OCI-LY7 (cell line): Measurements from ENCODE around the gene NPHP3. TPM values are rescaled to one million over a fixed set of nuclear protein-coding genes. Genes with fewer than 3 reads are reported as not detected.

Source experiments
- BruUV-seq: library from RNA; stranded (reverse); fragments of 400-500 nt; replicated peaks from 2 replicates; lab custom pipeline; 2021; lab: Mats Ljungman, UMichigan
- CTCF ChIA-PET: fragments of 300-600 bp; sonication (Branson Sonifier 250); formaldehyde crosslinking; loops from one replicate; lab custom pipeline; 2022; ENCODE audit warnings: antibody characterized with exemption; ENCODE audit not compliant: unreplicated experiment; lab: Charles Lee
- POLR2A ChIA-PET: fragments of 300-600 bp; sonication (Branson Sonifier 250); formaldehyde crosslinking; loops from one replicate; lab custom pipeline; 2022; ENCODE audit warnings: antibody characterized with exemption; lab: Charles Lee
- DNase-seq: peaks from one replicate; pipeline ENCODE4 v3.0.0-alpha.2; 2015; ENCODE audit warnings: low spot score
- H2AFZ ChIP-seq: fragments of 200-600 bp; sonication (generic), shearing (Covaris generic); 2 replicates; pipeline ENCODE4 v1.6.1; 2014; ENCODE audit warnings: mild to moderate bottlenecking, antibody characterized with exemption, low read length, moderate library complexity
- H3K27ac ChIP-seq: fragments of 200-600 bp; sonication (generic); 2 replicates; pipeline ENCODE4 v1.5.1; 2014; ENCODE audit warnings: mixed run types, low read depth, mild to moderate bottlenecking, moderate library complexity, low read length, inconsistent platforms; ENCODE audit not compliant: poor library complexity, severe bottlenecking
- H3K36me3 ChIP-seq: fragments of 200-600 bp; sonication (generic); 2 replicates; pipeline ENCODE4 v1.6.1; 2014; ENCODE audit warnings: mild to moderate bottlenecking, antibody characterized with exemption, low read length, moderate library complexity, mixed read lengths; ENCODE audit not compliant: insufficient read depth
- H3K4me1 ChIP-seq: fragments of 200-600 bp; sonication (generic); 2 replicates; pipeline ENCODE4 v1.5.1; 2014; ENCODE audit warnings: mild to moderate bottlenecking, low read length; ENCODE audit not compliant: insufficient read depth, poor library complexity, severe bottlenecking
- H3K4me2 ChIP-seq: fragments of 200-600 bp; sonication (generic); 2 replicates; pipeline ENCODE4 v1.6.1; 2014; ENCODE audit warnings: mild to moderate bottlenecking, low read length
- H3K4me3 ChIP-seq: fragments of 200-600 bp; sonication (generic); 2 replicates; pipeline ENCODE4 v1.5.1; 2014; ENCODE audit warnings: mild to moderate bottlenecking, low read depth, low read length; ENCODE audit not compliant: poor library complexity, severe bottlenecking
- H3K79me2 ChIP-seq: fragments of 200-600 bp; sonication (generic); 2 replicates; pipeline ENCODE4 v1.6.1; 2016; ENCODE audit warnings: low read depth, mild to moderate bottlenecking, low read length, moderate library complexity, mixed read lengths; ENCODE audit not compliant: insufficient read depth
- H3K9me2 ChIP-seq: fragments of 200-600 bp; sonication (generic); 2 replicates; pipeline ENCODE4 v1.6.1; 2016; ENCODE audit warnings: mild to moderate bottlenecking, low read length, mixed read lengths; ENCODE audit not compliant: insufficient read depth
- H3K9me3 ChIP-seq: fragments of 200-600 bp; sonication (generic); 2 replicates; pipeline ENCODE4 v1.6.1; 2014; ENCODE audit warnings: mild to moderate bottlenecking, mixed run types, low read length, mixed read lengths
- H4K20me1 ChIP-seq: fragments of 200-600 bp; sonication (generic); 2 replicates; pipeline ENCODE4 v1.6.1; 2014; ENCODE audit warnings: mild to moderate bottlenecking, antibody characterized with exemption, low read length, moderate library complexity, mixed read lengths; ENCODE audit not compliant: insufficient read depth
- CTCF ChIP-seq: fragments of 200-600 bp; sonication (generic); conservative IDR thresholded peaks from 2 replicates; pipeline ENCODE4 v1.5.1; 2014; ENCODE audit warnings: mild to moderate bottlenecking, antibody characterized with exemption, low read length, moderate library complexity, mixed read lengths
- EZH2phosphoT487 ChIP-seq: fragments of 200-600 bp; sonication (generic); IDR thresholded peaks from 2 replicates; pipeline ENCODE4 v1.6.1; 2018; ENCODE audit warnings: low read depth, borderline replicate concordance, mild to moderate bottlenecking, mixed run types, antibody characterized with exemption, low read length, moderate library complexity, mixed read lengths
- intact Hi-C: fragments of 100-400 bp; cut with micrococcal nuclease; formaldehyde crosslinking; loops from one replicate; pipeline ENCODE4 v1.10.0; 2022; ENCODE audit not compliant: unreplicated experiment
- total RNA-seq, 2 experiments: library from RNA; depleted of rRNA in 1 of 2; stranded (reverse); fragments of >200 nt in 1 of 2; shearing (Covaris generic) in 1 of 2; gene quantifications; 2 replicates each; pipeline ENCODE4 v1.2.3, GENCODE V29; 2014 to 2022

The NPHP3 gene
- total RNA-seq, 2 experiments from 2014 or later: 8.5 to 10.6 TPM

- ChIA-PET POLR2A (interaction anchor here (0.6 to 1.7 kb wide), 7 partner anchors 16 to 1211 kb away, joined by 3 to 6 read pairs (median 3); partner anchors contain the start of gene ACP3), CTCF (no interaction called here)
- TF ChIP-seq CTCF: no peak
- no peak for TF ChIP-seq EZH2phosphoT487
Measured at GRCh38 chr3:132657869-132658747, 64.1 kb downstream of the NPHP3 start.

GRCh38 chr3:132655471-132655870 is 66.7 kb downstream of the NPHP3 start:
- CTCF ChIA-PET: no interaction called here
- BruUV-seq: no TSS peak
- no peak overlapping the region for H3K4me2 ChIP-seq

More at GRCh38 chr3:132657869-132658747, 64.1 kb downstream of the NPHP3 start:
- Histone ChIP-seq H3K4me3 (peak overlapping the region; percentile 78), H4K20me1 (peaks cover 11% of the 10 kb centered on the region; the same call in 1 of the 2 replicates), H3K9me2 (no peaks in the 10 kb centered on the region), H3K4me2 (peak overlapping the region; percentile 91), H3K36me3 (no peaks in the 10 kb centered on the region), H2AFZ (no peak overlapping the region), H3K27ac (no peak overlapping the region), H3K79me2 (peaks cover 51% of the 10 kb centered on the region), H3K4me1 (peaks cover 24% of the 10 kb centered on the region), H3K9me3 (no peaks in the 10 kb centered on the region)
- intact Hi-C loops: no loop called here
- no peak for DNase-seq
- no TSS peak for BruUV-seq

More at GRCh38 chr3:132655471-132655870, 66.7 kb downstream of the NPHP3 start:
- TF ChIP-seq EZH2phosphoT487 (no peak), CTCF (no peak)
- Histone ChIP-seq H3K9me2 (no peaks in the 10 kb centered on the region), H4K20me1 (no peaks in the 10 kb centered on the region), H3K79me2 (peaks cover 26% of the 10 kb centered on the region; the same call in 1 of the 2 replicates), H3K27ac (no peak overlapping the region), H3K9me3 (no peaks in the 10 kb centered on the region), H2AFZ (no peak overlapping the region), H3K36me3 (no peaks in the 10 kb centered on the region), H3K4me1 (peaks cover 13% of the 10 kb centered on the region), H3K4me3 (no peak overlapping the region)
- intact Hi-C loops: no loop called here
- no peak for DNase-seq
- POLR2A ChIA-PET: interaction anchor here (1.3 to 1.5 kb wide), 2 partner anchors 14 to 16 kb away, joined by 3 to 5 read pairs; no protein-coding TSS in a partner anchor
